Measurements from ENCODE around the gene SMIM45.

Gene SMIM45

GRCh38 chr22:41940832-41941765 is 10.9 kb upstream of the SMIM45 start:
- Histone ChIP-seq H3K4me3 (no peak overlapping the region), H3K9me3 (no peaks in the 10 kb centered on the region), H3K4me1 (peaks cover 12% of the 10 kb centered on the region), H3K27me3 (no peaks in the 10 kb centered on the region), H3K36me3 (replicated peaks in 1 of 2; ENCODE audit: insufficient read depth in 1 of 2, low read depth in 2 of 2) (no peaks in the 10 kb centered on the region), H3K27ac (peak overlapping the region in 1 of 4 donors; percentile 22)
- 45 to 61% methylated on average over 10 to 12 of the region's 13 CpGs for WGBS, 2 donors
- peak; percentile 90 for ATAC-seq
- intact Hi-C loops (cut with DNase I): loop anchor here (5.0 to 10.0 kb wide), 2 partner anchors 119 to 236 kb away; no protein-coding TSS in a partner anchor
- TF ChIP-seq POLR2A (IDR thresholded peaks at IDR 0.05): no peak
- peak; percentile 79 to 97 (median 96) for TF ChIP-seq CTCF (IDR thresholded peaks at IDR 0.05)
- peak; percentile 87 to 90 (median 88) for DNase-seq

GRCh38 chr22:41943661-41944209 is 8.2 kb upstream of the SMIM45 start:
- intact Hi-C loops (cut with DNase I): loop anchor here (5.0 to 10.0 kb wide), 2 partner anchors 121 to 239 kb away; no protein-coding TSS in a partner anchor
- no peak for TF ChIP-seq POLR2A (IDR thresholded peaks at IDR 0.05)
- TF ChIP-seq CTCF (IDR thresholded peaks at IDR 0.05): no peak
- no peaks in the 10 kb centered on the region for H3K36me3 ChIP-seq (replicated peaks in 1 of 2; ENCODE audit: insufficient read depth in 1 of 2, low read depth in 2 of 2)
- DNase-seq (no peak), ATAC-seq (no peak)
- H3K4me3 ChIP-seq: no peak overlapping the region
- H3K27me3 ChIP-seq: no peaks in the 10 kb centered on the region
- H3K9me3 ChIP-seq: no peaks in the 10 kb centered on the region
- peaks cover 21% of the 10 kb centered on the region for H3K4me1 ChIP-seq
- H3K27ac ChIP-seq: no peak overlapping the region
- 49 to 82% methylated on average over 7 to 9 of the region's 9 CpGs for WGBS, 2 donors

- DNase-seq: peak; percentile 90 to 94 (median 92)
- ATAC-seq: peak; percentile 98
- no peaks in the 10 kb centered on the region for H3K9me3 ChIP-seq
- H3K27me3 ChIP-seq: no peaks in the 10 kb centered on the region
- H3K4me3 ChIP-seq: peak within 1 kb of the TSS; percentile 24 to 34
- no peaks in the 10 kb centered on the region for H3K36me3 ChIP-seq (replicated peaks in 1 of 2; ENCODE audit: insufficient read depth in 1 of 2, low read depth in 2 of 2)
- intact Hi-C loops (cut with DNase I): loop anchor here (10.0 kb wide), 1 partner anchor 242 kb away; no protein-coding TSS in a partner anchor
- peak in 4 of 7 experiments; percentile 7 to 29 (median 14) for TF ChIP-seq CTCF (IDR thresholded peaks at IDR 0.05)
- TF ChIP-seq POLR2A (IDR thresholded peaks at IDR 0.05): no peak
- H3K27ac ChIP-seq: peak within 1 kb of the TSS in 3 of 4 donors; percentile 45 to 58 (median 51)
- WGBS, 2 donors: 1 to 2% methylated on average over 23 to 55 of the region's 56 CpGs
- H3K4me1 ChIP-seq: peaks cover 15% of the 10 kb centered on the region
Observed at GRCh38 chr22:41946629-41947423, 5.1 kb upstream of the SMIM45 start, which contains the start of gene CENPM. Gene CENPM, minus strand, starts transcription at chr22:41947152. Its CDS starts 76 bp downstream, at chr22:41947076.

- Histone ChIP-seq H3K4me3 (no peak overlapping the region), H3K9me3 (no peaks in the 10 kb centered on the region), H3K27me3 (no peaks in the 10 kb centered on the region), H3K27ac (no peak overlapping the region), H3K36me3 (replicated peaks in 1 of 2; ENCODE audit: insufficient read depth in 1 of 2, low read depth in 2 of 2) (no peaks in the 10 kb centered on the region), H3K4me1 (peaks cover 15% of the 10 kb centered on the region)
- ATAC-seq (no peak), DNase-seq (no peak)
- TF ChIP-seq CTCF (IDR thresholded peaks at IDR 0.05) (no peak), POLR2A (IDR thresholded peaks at IDR 0.05) (no peak)
- intact Hi-C loops (cut with DNase I): loop anchor here (10.0 kb wide), 1 partner anchor 243 kb away; no protein-coding TSS in a partner anchor
- 65 to 66% methylated on average over 19 to 20 of the region's 21 CpGs for WGBS, 2 donors
Observed at GRCh38 chr22:41947424-41948080, 4.4 kb upstream of the SMIM45 start.

All from body of pancreas (tissue), 4 donors.